ENCODE results near the gene ACTR1A. TPM values are rescaled to one million over a fixed set of nuclear protein-coding genes. Genes with fewer than 3 reads are reported as not detected.

The ACTR1A gene
- total and polyA plus RNA-seq, 7 donors, result 48.6 to 146 (median 124) TPM

DNA sequence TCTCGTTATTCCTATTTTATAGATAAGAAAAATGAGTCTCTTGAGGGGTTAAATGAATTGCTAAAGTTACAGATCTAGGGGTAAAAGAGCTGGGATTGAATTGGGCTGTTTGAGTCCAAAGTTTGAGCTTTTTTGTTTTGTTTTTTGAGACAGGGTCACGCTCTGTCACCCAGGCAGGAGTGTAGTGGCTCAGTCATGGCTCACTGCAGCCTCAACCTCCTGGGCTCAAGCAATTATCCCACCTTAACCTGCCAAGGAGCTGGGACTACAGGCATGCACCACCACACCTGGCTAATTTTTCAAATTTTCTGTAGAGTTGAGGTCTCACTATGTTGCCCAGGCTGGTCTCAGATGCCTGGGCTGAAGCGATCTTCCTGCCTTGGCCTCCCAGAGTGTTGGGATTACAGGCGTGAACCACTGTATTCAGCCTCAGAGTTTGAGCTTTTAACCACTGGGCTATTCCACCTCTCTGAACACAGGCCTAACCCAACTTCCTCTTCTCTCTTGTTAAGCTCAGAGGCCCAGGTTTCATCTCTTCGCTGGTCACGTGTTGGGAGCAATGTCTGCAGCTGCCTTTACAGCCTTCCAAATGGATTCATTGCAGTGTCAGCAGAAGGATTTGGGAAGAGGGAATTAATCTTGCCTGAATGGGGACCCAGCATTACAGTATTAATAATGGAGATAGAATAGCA, 9.2 kb upstream of the ACTR1A start:
- intact Hi-C loops (cut with DNase I), result no loop called here
- WGBS, 2 donors, result 66 to 88% methylated on average over 6 of the region's 6 CpGs
- no peak for TF ChIP-seq EP300 (IDR thresholded peaks at IDR 0.05)
- TF ChIP-seq, protein P1, sequence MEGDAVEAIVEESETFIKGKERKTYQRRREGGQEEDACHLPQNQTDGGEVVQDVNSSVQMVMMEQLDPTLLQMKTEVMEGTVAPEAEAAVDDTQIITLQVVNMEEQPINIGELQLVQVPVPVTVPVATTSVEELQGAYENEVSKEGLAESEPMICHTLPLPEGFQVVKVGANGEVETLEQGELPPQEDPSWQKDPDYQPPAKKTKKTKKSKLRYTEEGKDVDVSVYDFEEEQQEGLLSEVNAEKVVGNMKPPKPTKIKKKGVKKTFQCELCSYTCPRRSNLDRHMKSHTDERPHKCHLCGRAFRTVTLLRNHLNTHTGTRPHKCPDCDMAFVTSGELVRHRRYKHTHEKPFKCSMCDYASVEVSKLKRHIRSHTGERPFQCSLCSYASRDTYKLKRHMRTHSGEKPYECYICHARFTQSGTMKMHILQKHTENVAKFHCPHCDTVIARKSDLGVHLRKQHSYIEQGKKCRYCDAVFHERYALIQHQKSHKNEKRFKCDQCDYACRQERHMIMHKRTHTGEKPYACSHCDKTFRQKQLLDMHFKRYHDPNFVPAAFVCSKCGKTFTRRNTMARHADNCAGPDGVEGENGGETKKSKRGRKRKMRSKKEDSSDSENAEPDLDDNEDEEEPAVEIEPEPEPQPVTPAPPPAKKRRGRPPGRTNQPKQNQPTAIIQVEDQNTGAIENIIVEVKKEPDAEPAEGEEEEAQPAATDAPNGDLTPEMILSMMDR (IDR thresholded peaks at IDR 0.05), result no peak
- no peak for TF ChIP-seq POLR2AphosphoS5 (IDR thresholded peaks at IDR 0.05)
- TF ChIP-seq POLR2A (IDR thresholded peaks at IDR 0.05), result no peak
- Histone ChIP-seq H3K36me3 (peaks cover 5 to 64% (median 23%) of the 10 kb centered on the region in 4 donors), H3K27me3 (no peaks in the 10 kb centered on the region), H3K9me3 (no peaks in the 10 kb centered on the region), H3K4me1 (no peaks in the 10 kb centered on the region), H3K27ac (no peak overlapping the region), H3K4me3 (no peak overlapping the region)
- no peak for DNase-seq

DNA sequence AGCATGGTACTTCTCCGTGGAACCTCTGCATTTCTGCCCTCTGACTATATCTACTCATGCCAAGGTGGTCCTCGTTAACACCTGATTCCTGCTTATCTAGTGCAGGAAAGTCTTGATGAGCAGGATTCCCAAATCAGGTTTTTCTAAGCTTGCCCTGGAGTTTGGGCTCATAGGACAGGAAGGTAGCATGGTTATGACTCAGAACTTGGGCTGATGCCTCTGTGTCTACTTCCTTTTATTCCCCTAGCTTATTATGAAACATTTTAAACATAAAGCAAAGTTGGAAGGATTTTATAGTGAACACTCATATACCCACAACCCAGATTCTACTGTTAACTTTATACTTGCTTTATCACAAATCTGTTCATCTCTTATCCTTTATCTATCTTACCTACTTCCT, 6.9 kb upstream of the ACTR1A start:
- TF ChIP-seq EP300 (IDR thresholded peaks at IDR 0.05) (no peak), POLR2AphosphoS5 (IDR thresholded peaks at IDR 0.05) (no peak), POLR2A (IDR thresholded peaks at IDR 0.05) (no peak)
- TF ChIP-seq, protein P1 (IDR thresholded peaks at IDR 0.05), result no peak
- Histone ChIP-seq H3K27me3 (no peaks in the 10 kb centered on the region), H3K9me3 (no peaks in the 10 kb centered on the region), H3K4me1 (peaks cover 0 to 18% (median 13%) of the 10 kb centered on the region in 4 donors), H3K4me3 (no peak overlapping the region), H3K27ac (no peak overlapping the region), H3K36me3 (peaks cover 5 to 57% (median 21%) of the 10 kb centered on the region in 4 donors)
- WGBS, 2 donors, result 84% methylated on average over 2 of the region's 2 CpGs
- intact Hi-C loops (cut with DNase I), result no loop called here
- DNase-seq, result no peak

DNA sequence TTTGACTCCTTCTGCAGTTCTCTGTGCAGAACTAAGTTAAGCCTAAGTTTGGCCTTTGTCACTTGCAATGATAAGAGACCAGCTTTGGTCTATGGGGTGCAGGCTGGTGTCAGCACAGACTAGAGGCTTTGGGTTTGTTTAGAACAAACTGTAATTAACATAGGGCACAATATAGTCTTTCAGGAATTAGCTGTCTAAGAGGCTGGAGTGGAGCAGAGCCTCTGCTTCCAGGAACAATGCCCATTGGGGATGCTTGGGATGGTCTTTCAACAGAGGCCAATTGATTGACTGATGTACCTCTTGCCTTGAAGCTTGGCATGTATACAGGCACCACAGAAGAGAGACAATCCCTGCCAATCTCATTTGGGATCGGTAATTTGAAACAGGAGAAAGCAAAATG, 6.0 kb upstream of the ACTR1A start:
- 97 to 100% methylated on average over 1 of the region's 1 CpG for WGBS, 2 donors
- TF ChIP-seq POLR2AphosphoS5 (IDR thresholded peaks at IDR 0.05) (no peak), EP300 (IDR thresholded peaks at IDR 0.05) (no peak), POLR2A (IDR thresholded peaks at IDR 0.05) (no peak)
- TF ChIP-seq, protein P1 (IDR thresholded peaks at IDR 0.05), result no peak
- Histone ChIP-seq H3K36me3 (peaks cover 5 to 51% (median 20%) of the 10 kb centered on the region in 4 donors), H3K4me3 (no peak overlapping the region), H3K27ac (no peak overlapping the region), H3K9me3 (no peaks in the 10 kb centered on the region), H3K27me3 (no peaks in the 10 kb centered on the region), H3K4me1 (peaks cover 0 to 19% (median 13%) of the 10 kb centered on the region in 4 donors)
- DNase-seq, result no peak
- intact Hi-C loops (cut with DNase I), result no loop called here

DNA sequence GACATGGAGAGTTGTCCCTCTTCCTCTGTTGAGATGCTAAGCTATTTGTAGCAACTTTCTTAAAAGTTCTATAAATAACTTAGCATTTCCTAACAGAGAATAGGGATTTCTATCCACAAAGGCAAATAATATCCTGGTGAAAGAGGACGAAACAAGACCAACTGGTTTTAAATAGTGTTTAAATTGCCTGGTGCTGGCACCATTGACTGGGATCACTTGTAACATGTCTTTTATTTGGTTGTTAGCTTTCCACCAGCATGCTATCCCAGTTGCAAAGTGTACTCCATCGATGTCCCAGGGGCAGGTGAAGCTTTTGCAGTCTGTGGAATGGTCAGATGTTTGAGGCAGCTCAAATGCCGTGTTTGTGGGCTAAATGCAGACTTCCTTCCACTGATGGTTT, 5.0 kb upstream of the ACTR1A start:
- peaks cover 5 to 41% (median 16%) of the 10 kb centered on the region in 4 donors for H3K36me3 ChIP-seq
- no peaks in the 10 kb centered on the region for H3K9me3 ChIP-seq
- 46 to 81% methylated on average over 3 of the region's 3 CpGs for WGBS, 2 donors
- intact Hi-C loops (cut with DNase I), result no loop called here
- no peak for DNase-seq
- H3K27ac ChIP-seq, result no peak overlapping the region
- no peaks in the 10 kb centered on the region for H3K27me3 ChIP-seq
- TF ChIP-seq, protein P1 (IDR thresholded peaks at IDR 0.05), result no peak
- TF ChIP-seq POLR2AphosphoS5 (IDR thresholded peaks at IDR 0.05) (no peak), POLR2A (IDR thresholded peaks at IDR 0.05) (no peak), EP300 (IDR thresholded peaks at IDR 0.05) (no peak)
- no peak overlapping the region for H3K4me3 ChIP-seq
- peaks cover 0 to 25% (median 20%) of the 10 kb centered on the region in 4 donors for H3K4me1 ChIP-seq
